CD4-positive, alpha-beta memory T cell (primary cell): ENCODE data around the gene ADGRG1. TPM values are rescaled to one million over a fixed set of nuclear protein-coding genes. Genes with fewer than 3 reads are reported as not detected.

Source experiments
- CTCF ChIA-PET: fragments of 350-600 bp; sonication (Branson Sonifier 250); formaldehyde crosslinking; loops from one replicate; lab custom pipeline; 2021; ENCODE audit warnings: inconsistent platforms; ENCODE audit not compliant: partially characterized antibody; lab: Charles Lee
- POLR2A ChIA-PET: fragments of 350-600 bp; sonication (Branson Sonifier 250); formaldehyde crosslinking; loops from one replicate; lab custom pipeline; 2021; ENCODE audit not compliant: partially characterized antibody; lab: Charles Lee
- DNase-seq, 5 donors: peaks; one replicate each; pipeline versions ENCODE4 v3.0.0 to v3.0.0-alpha.2; 2020 to 2022; ENCODE audit warnings: mixed read lengths in 1 of 5
- H3K27ac ChIP-seq: one replicate; pipeline ENCODE4 v1.7.0; 2013; ENCODE audit warnings: low read depth, low read length
- H3K27me3 ChIP-seq: 2 replicates; pipeline ENCODE4 v1.7.0; 2013; ENCODE audit warnings: mild to moderate bottlenecking, low read length, moderate library complexity; ENCODE audit not compliant: insufficient read depth
- H3K36me3 ChIP-seq: 2 replicates; pipeline ENCODE4 v1.7.0; 2013; ENCODE audit warnings: mild to moderate bottlenecking, low read length, moderate library complexity; ENCODE audit not compliant: insufficient read depth
- H3K4me1 ChIP-seq: 2 replicates; pipeline ENCODE4 v1.7.0; 2013; ENCODE audit warnings: mild to moderate bottlenecking, low read length, moderate library complexity; ENCODE audit not compliant: insufficient read depth
- H3K4me3 ChIP-seq, 2 donors: one replicate each; pipeline ENCODE4 v1.7.0; 2013; ENCODE audit warnings: low read length in 2 of 2, mild to moderate bottlenecking in 1 of 2
- H3K9me3 ChIP-seq, 2 donors: one replicate each; pipeline ENCODE4 v1.7.0; 2013; ENCODE audit warnings: low read length in 2 of 2, control low read depth in 1 of 2; ENCODE audit not compliant: control insufficient read depth in 1 of 2
- H3K27ac Mint-ChIP-seq, 7 donors: one replicate each; pipeline ENCODE4 v1.8.0; 2020 to 2021; ENCODE audit warnings: mixed read lengths in 7 of 7, mild to moderate bottlenecking in 6 of 7, inconsistent platforms in 3 of 7, moderate library complexity in 3 of 7
- H3K27me3 Mint-ChIP-seq, 2 donors: one replicate each; pipeline ENCODE4 v1.8.0; 2020 to 2021; ENCODE audit warnings: mixed read lengths in 2 of 2
- H3K36me3 Mint-ChIP-seq, 2 donors: one replicate each; pipeline ENCODE4 v1.8.0; 2020 to 2021; ENCODE audit warnings: mixed read lengths in 2 of 2, inconsistent platforms in 1 of 2, mild to moderate bottlenecking in 1 of 2
- H3K4me1 Mint-ChIP-seq, 4 donors: one replicate each; pipeline ENCODE4 v1.8.0; 2020 to 2021; ENCODE audit warnings: mixed read lengths in 4 of 4, mild to moderate bottlenecking in 1 of 4
- H3K4me3 Mint-ChIP-seq, 8 donors: one replicate each; pipeline ENCODE4 v1.8.0; 2020 to 2021; ENCODE audit warnings: mixed read lengths in 8 of 8, mild to moderate bottlenecking in 7 of 8, moderate library complexity in 6 of 8, inconsistent platforms in 3 of 8
- H3K9me3 Mint-ChIP-seq, 8 donors: one replicate each; pipeline ENCODE4 v1.8.0; 2020 to 2021; ENCODE audit warnings: mixed read lengths in 8 of 8, mild to moderate bottlenecking in 5 of 8, inconsistent platforms in 3 of 8, moderate library complexity in 1 of 8
- intact Hi-C: fragments of 100-400 bp; cut with micrococcal nuclease; formaldehyde crosslinking; loops from one replicate; pipeline ENCODE4 v1.15.1; 2023
- polyA plus RNA-seq, 2 donors: library from polyadenylated mRNA; unstranded; fragments of 300-500 nt; fragmentation: Illumina TruSeq; gene quantifications; one replicate each; pipeline ENCODE4 v1.2.3, GENCODE V29; 2021
- total RNA-seq, 2 experiments: library from RNA; stranded (reverse); gene quantifications; one replicate each; pipeline ENCODE4 v1.2.3, GENCODE V29; 2021

The ADGRG1 gene
- total and polyA plus RNA-seq, 4 experiments from 2014 or later: 0.33 to 0.53 (median 0.41) TPM; not detected in 1

DNA sequence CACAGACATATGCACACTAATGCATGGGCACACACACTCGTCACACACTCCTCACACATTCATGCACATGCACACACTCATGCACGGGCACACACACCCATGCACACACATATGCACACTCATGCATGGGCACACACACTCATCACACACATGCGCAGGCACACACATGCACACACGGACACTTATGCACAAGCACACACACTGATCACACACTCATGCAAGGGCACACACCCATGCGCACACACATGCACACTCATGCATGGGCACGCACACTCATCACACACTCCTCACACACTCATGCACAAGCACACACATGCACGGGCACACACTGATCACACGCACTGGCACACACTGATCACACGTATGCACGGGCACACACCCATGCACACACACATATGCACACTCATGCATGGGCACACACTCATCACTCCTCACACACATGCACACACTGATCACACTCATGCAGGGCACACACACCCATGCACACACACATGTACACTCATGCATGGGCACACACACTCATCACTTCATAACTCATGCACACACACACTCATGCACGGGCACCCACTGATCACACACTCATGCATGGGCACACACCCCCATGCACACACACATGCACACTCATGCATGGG lies 16.1 kb downstream of the ADGRG1 start:
- Histone ChIP-seq H3K4me1 (peaks cover 14% of the 10 kb centered on the region), H3K9me3 (no peaks in the 10 kb centered on the region), H3K27ac (no peak overlapping the region), H3K27me3 (no peaks in the 10 kb centered on the region), H3K36me3 (no peaks in the 10 kb centered on the region), H3K4me3 (no peak overlapping the region)
- DNase-seq: no peak
- ChIA-PET CTCF (interaction anchor here (1.0 to 11.4 kb wide), 5 partner anchors 43 to 68 kb away, joined by 3 to 357 read pairs (median 5); no protein-coding TSS in a partner anchor), POLR2A (no interaction called here)
- no peaks in the 10 kb centered on the region for H3K36me3 Mint-ChIP-seq
- no peak overlapping the region for H3K4me3 Mint-ChIP-seq
- H3K27me3 Mint-ChIP-seq: no peaks in the 10 kb centered on the region
- intact Hi-C loops: no loop called here
- H3K4me1 Mint-ChIP-seq: peaks cover 6 to 22% (median 13%) of the 10 kb centered on the region in 4 donors
- H3K27ac Mint-ChIP-seq: no peak overlapping the region
- H3K9me3 Mint-ChIP-seq: no peaks in the 10 kb centered on the region

- no peaks in the 10 kb centered on the region for H3K36me3 Mint-ChIP-seq
- H3K27me3 Mint-ChIP-seq: no peaks in the 10 kb centered on the region
- POLR2A ChIA-PET: interaction anchor here (1.2 kb wide), 1 partner anchor 53 kb away, joined by 4 read pairs; no protein-coding TSS in a partner anchor
- Histone ChIP-seq H3K36me3 (no peaks in the 10 kb centered on the region), H3K4me1 (peaks cover 14% of the 10 kb centered on the region), H3K9me3 (no peaks in the 10 kb centered on the region), H3K27ac (no peak overlapping the region), H3K27me3 (no peaks in the 10 kb centered on the region), H3K4me3 (no peak overlapping the region)
- intact Hi-C loops: no loop called here
- no peak overlapping the region for H3K27ac Mint-ChIP-seq
- H3K4me3 Mint-ChIP-seq: no peak overlapping the region
- no peak for DNase-seq
- CTCF ChIA-PET: interaction anchor here (8.4 to 11.4 kb wide), 2 partner anchors 49 to 66 kb away, joined by 190 to 357 read pairs; no protein-coding TSS in a partner anchor
- H3K4me1 Mint-ChIP-seq: peaks cover 6 to 22% (median 13%) of the 10 kb centered on the region in 4 donors
- H3K9me3 Mint-ChIP-seq: no peaks in the 10 kb centered on the region
These were observed 16.7 kb downstream of the ADGRG1 start for GRCh38 chr16:57645169-57645568.

DNA sequence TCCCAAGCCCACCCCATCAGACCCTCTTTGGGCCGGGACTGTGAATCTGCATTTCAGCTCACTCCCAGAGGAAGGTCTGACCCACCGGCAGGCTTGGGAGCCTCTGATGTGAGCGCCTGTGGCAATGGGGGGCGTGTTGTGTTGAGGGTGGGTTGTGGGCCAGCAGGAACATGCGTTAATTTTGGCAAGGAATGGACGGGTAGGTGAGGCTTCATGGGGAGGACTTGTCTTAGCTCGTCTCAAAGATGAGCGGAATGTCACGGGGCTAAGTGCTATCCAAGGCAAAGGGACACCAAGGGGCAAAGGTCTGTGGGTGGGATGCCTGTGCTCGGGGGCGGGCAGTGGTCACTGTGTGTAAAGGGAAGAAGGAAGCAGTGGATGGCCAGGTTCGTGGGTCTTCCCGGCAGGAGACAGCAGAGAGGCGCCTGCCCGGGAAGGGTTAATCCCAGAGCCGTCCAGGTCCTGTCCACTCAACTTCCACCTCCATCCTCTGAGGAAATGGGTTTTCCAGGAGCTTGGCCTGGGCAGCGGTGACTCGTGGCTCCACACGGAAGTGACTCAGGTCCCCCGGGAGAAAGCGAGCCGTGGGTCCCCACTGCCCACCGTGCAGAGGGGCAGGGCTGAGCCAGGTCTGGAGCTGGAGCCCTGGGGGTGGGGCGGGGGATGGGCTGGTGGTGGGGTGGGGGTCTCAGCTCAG lies 17.4 kb downstream of the ADGRG1 start:
- H3K36me3 Mint-ChIP-seq: no peaks in the 10 kb centered on the region
- no peak overlapping the region for H3K4me3 ChIP-seq
- H3K27ac Mint-ChIP-seq: peak overlapping the region in 2 of 7 donors; percentile 56 to 57
- ChIA-PET POLR2A (interaction anchor here (1.2 to 2.0 kb wide), 2 partner anchors 44 to 54 kb away, joined by 4 to 10 read pairs; no protein-coding TSS in a partner anchor), CTCF (interaction anchor here (0.8 to 11.4 kb wide), 4 partner anchors 12 to 67 kb away, joined by 3 to 357 read pairs (median 127); no protein-coding TSS in a partner anchor)
- no peaks in the 10 kb centered on the region for H3K9me3 Mint-ChIP-seq
- peaks cover 6 to 22% (median 13%) of the 10 kb centered on the region in 4 donors for H3K4me1 Mint-ChIP-seq
- H3K27me3 Mint-ChIP-seq: no peaks in the 10 kb centered on the region
- intact Hi-C loops: no loop called here
- no peaks in the 10 kb centered on the region for H3K36me3 ChIP-seq
- no peaks in the 10 kb centered on the region for H3K9me3 ChIP-seq
- H3K4me3 Mint-ChIP-seq: peak overlapping the region in 1 of 8 donors; percentile 18
- no peaks in the 10 kb centered on the region for H3K27me3 ChIP-seq
- H3K4me1 ChIP-seq: peaks cover 14% of the 10 kb centered on the region
- no peak for DNase-seq
- H3K27ac ChIP-seq: no peak overlapping the region

DNA sequence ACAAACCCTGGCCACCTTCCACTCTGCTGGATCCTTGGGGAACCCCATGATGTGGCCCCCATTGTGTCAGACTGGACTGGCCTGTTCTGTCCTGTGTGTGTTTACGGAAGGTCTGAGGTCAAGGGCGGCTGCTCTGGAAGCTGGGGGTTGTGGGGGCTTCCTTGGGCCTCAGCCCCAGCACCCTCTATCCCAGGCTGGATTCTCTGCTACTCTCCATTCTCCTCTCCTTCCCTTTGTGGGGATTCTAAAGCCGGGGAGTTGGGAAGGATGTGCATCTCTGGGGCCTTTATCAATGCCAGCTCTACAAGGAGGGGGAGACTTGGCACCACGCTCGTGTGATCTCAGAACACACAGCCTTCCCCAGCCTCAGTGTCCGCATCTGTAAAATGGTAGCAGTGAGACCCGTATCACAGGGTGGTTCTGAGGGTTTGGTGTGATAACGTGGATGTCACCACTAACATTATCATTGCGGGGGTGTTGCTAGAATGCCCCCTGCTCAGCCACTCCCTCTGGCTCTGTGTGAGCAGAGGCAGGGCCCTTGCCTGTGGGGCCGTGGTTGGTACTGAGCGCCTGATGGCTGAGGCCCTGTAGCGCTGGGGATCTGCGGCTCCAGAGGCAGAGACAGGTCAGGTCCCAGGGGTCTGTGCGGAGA lies 18.1 kb downstream of the ADGRG1 start:
- Histone ChIP-seq H3K27me3 (no peaks in the 10 kb centered on the region), H3K36me3 (no peaks in the 10 kb centered on the region), H3K4me3 (no peak overlapping the region), H3K4me1 (peaks cover 18% of the 10 kb centered on the region), H3K27ac (no peak overlapping the region), H3K9me3 (no peaks in the 10 kb centered on the region)
- DNase-seq: no peak
- ChIA-PET CTCF (interaction anchor here (0.8 to 11.4 kb wide), 6 partner anchors 9 to 359 kb away, joined by 3 to 357 read pairs (median 49); no protein-coding TSS in a partner anchor), POLR2A (interaction anchor here (1.5 to 4.2 kb wide), 3 partner anchors 45 to 89 kb away, joined by 4 to 16 read pairs (median 10); partner anchors contain the start of gene KATNB1)
- Mint-ChIP-seq H3K4me3 (no peak overlapping the region), H3K9me3 (no peaks in the 10 kb centered on the region), H3K27me3 (no peaks in the 10 kb centered on the region), H3K36me3 (no peaks in the 10 kb centered on the region), H3K27ac (peak overlapping the region in 2 of 7 donors; percentile 32 to 47), H3K4me1 (peaks cover 7 to 25% (median 15%) of the 10 kb centered on the region in 4 donors)
- intact Hi-C loops: no loop called here

- DNase-seq: no peak
- CTCF ChIA-PET: interaction anchor here (0.7 to 11.4 kb wide), 7 partner anchors 10 to 358 kb away, joined by 3 to 357 read pairs (median 34); no protein-coding TSS in a partner anchor
- no peaks in the 10 kb centered on the region for H3K36me3 ChIP-seq
- Mint-ChIP-seq H3K4me3 (no peak overlapping the region), H3K9me3 (no peaks in the 10 kb centered on the region), H3K4me1 (peaks cover 15 to 32% (median 22%) of the 10 kb centered on the region in 4 donors), H3K27ac (peak overlapping the region in 4 of 7 donors; percentile 50 to 78 (median 56)), H3K27me3 (no peaks in the 10 kb centered on the region), H3K36me3 (no peaks in the 10 kb centered on the region)
- no peak overlapping the region for H3K4me3 ChIP-seq
- no peak overlapping the region for H3K27ac ChIP-seq
- intact Hi-C loops: no loop called here
- peaks cover 26% of the 10 kb centered on the region for H3K4me1 ChIP-seq
- no peaks in the 10 kb centered on the region for H3K27me3 ChIP-seq
- POLR2A ChIA-PET: interaction anchor here (0.8 to 4.2 kb wide), 5 partner anchors 38 to 88 kb away, joined by 3 to 16 read pairs (median 4); partner anchors contain the start of gene KATNB1
- H3K9me3 ChIP-seq: no peaks in the 10 kb centered on the region
These were observed 18.9 kb downstream of the ADGRG1 start for GRCh38 chr16:57647136-57647875.

- Histone ChIP-seq H3K36me3 (no peaks in the 10 kb centered on the region), H3K27ac (no peak overlapping the region), H3K4me3 (no peak overlapping the region), H3K4me1 (peaks cover 26% of the 10 kb centered on the region), H3K27me3 (no peaks in the 10 kb centered on the region), H3K9me3 (no peaks in the 10 kb centered on the region)
- Mint-ChIP-seq H3K27ac (peak overlapping the region in 3 of 7 donors; percentile 2 to 60 (median 52)), H3K9me3 (no peaks in the 10 kb centered on the region), H3K27me3 (no peaks in the 10 kb centered on the region), H3K36me3 (no peaks in the 10 kb centered on the region), H3K4me1 (peaks cover 15 to 32% (median 23%) of the 10 kb centered on the region in 4 donors), H3K4me3 (peak overlapping the region in 2 of 8 donors; percentile 26 to 44)
- peak in 1 of 5 donors; percentile 13 for DNase-seq
- intact Hi-C loops: no loop called here
- POLR2A ChIA-PET: interaction anchor here (0.8 to 4.2 kb wide), 5 partner anchors 39 to 87 kb away, joined by 3 to 16 read pairs (median 3); partner anchors contain the start of gene KATNB1
- CTCF ChIA-PET: interaction anchor here (1.0 to 11.4 kb wide), 10 partner anchors 11 to 105 kb away, joined by 3 to 357 read pairs (median 7); partner anchors contain the start of gene ADGRG5
These were observed 19.7 kb downstream of the ADGRG1 start for GRCh38 chr16:57648125-57648524.
